OCI-LY1 (cell line): ENCODE measurements around the gene MYCBP2.

Experiments used
- H2AFZ ChIP-seq: fragments of 200-600 bp; sonication (generic), shearing (Covaris generic); 2 replicates; pipeline ENCODE4 v1.6.0; 2014; ENCODE audit warnings: antibody characterized with exemption, mild to moderate bottlenecking, low read length
- H3F3A ChIP-seq: fragments of 200-600 bp; sonication (generic), shearing (Covaris generic); 2 replicates; pipeline ENCODE4 v1.6.0; 2014; ENCODE audit warnings: mild to moderate bottlenecking, antibody characterized with exemption, low read length, moderate library complexity; ENCODE audit not compliant: insufficient read depth
- H3K27ac ChIP-seq: fragments of 200-600 bp; sonication (generic); 2 replicates; pipeline ENCODE4 v1.5.1; 2014; ENCODE audit warnings: low read length, mixed run types, mild to moderate bottlenecking, low read depth; ENCODE audit not compliant: poor library complexity, severe bottlenecking
- H3K27me3 ChIP-seq: fragments of 200-600 bp; sonication (generic); 2 replicates; pipeline ENCODE4 v1.6.0; 2014; ENCODE audit warnings: antibody characterized with exemption, mild to moderate bottlenecking, low read length, moderate library complexity; ENCODE audit not compliant: insufficient read depth
- H3K36me3 ChIP-seq: fragments of 200-600 bp; sonication (generic); 2 replicates; pipeline ENCODE4 v1.6.1; 2014; ENCODE audit warnings: mild to moderate bottlenecking, antibody characterized with exemption, low read length, moderate library complexity, mixed read lengths; ENCODE audit not compliant: insufficient read depth
- H3K4me1 ChIP-seq: fragments of 200-600 bp; sonication (generic); 2 replicates; pipeline ENCODE4 v1.5.1; 2014; ENCODE audit warnings: mild to moderate bottlenecking, low read length, moderate library complexity; ENCODE audit not compliant: insufficient read depth, severe bottlenecking
- H3K4me2 ChIP-seq: fragments of 200-600 bp; sonication (generic), shearing (Covaris generic); 2 replicates; pipeline ENCODE4 v1.6.1; 2014; ENCODE audit warnings: low read length
- H3K4me3 ChIP-seq: fragments of 200-600 bp; sonication (generic); 2 replicates; pipeline ENCODE4 v1.5.1; 2014; ENCODE audit warnings: low read length, low read depth, mild to moderate bottlenecking, mixed read lengths; ENCODE audit not compliant: poor library complexity, severe bottlenecking
- H3K79me2 ChIP-seq: fragments of 200-600 bp; shearing (Covaris generic); 2 replicates; pipeline ENCODE4 v1.6.1; 2016; ENCODE audit warnings: mixed run types, low read length, mixed read lengths; ENCODE audit not compliant: insufficient read depth
- H3K9ac ChIP-seq: fragments of 200-600 bp; sonication (generic), shearing (Covaris generic); 2 replicates; pipeline ENCODE4 v1.6.1; 2014; ENCODE audit warnings: mild to moderate bottlenecking, low read length, mixed read lengths
- H3K9me2 ChIP-seq: fragments of 200-600 bp; sonication (generic), shearing (Covaris generic); 2 replicates; pipeline ENCODE4 v1.6.1; 2014; ENCODE audit warnings: low read depth, mild to moderate bottlenecking, low read length, mixed read lengths
- H3K9me3 ChIP-seq: fragments of 200-600 bp; shearing (Covaris generic); 2 replicates; pipeline ENCODE4 v1.6.1; 2014; ENCODE audit warnings: low read length, mixed read lengths
- H4K20me1 ChIP-seq: fragments of 200-600 bp; sonication (generic), shearing (Covaris generic); 2 replicates; pipeline ENCODE4 v1.6.0; 2016; ENCODE audit warnings: mild to moderate bottlenecking, low read length; ENCODE audit not compliant: insufficient read depth
- CTCF ChIP-seq: fragments of 200-600 bp; sonication (generic), shearing (Covaris generic); IDR thresholded peaks from 2 replicates; pipeline ENCODE4 v1.5.1; 2017; ENCODE audit warnings: mild to moderate bottlenecking, antibody characterized with exemption, low read length, moderate library complexity, mixed read lengths
- EZH2 ChIP-seq: fragments of 200-600 bp; sonication (generic), shearing (Covaris generic); IDR thresholded peaks from 2 replicates; pipeline ENCODE4 v1.8.0; 2017; ENCODE audit warnings: borderline replicate concordance, mixed run types, mild to moderate bottlenecking, antibody characterized with exemption, low read length, moderate library complexity, mixed read lengths

MYCBP2 gene

GRCh38 chr13:77225946-77226345 is 100.9 kb downstream of the MYCBP2 start:
- H2AFZ ChIP-seq = no peak overlapping the region
- H3K9me2 ChIP-seq = no peaks in the 10 kb centered on the region
- no peak overlapping the region for H3K27ac ChIP-seq
- H3F3A ChIP-seq = no peaks in the 10 kb centered on the region; the same call in 1 of the 2 replicates
- no peak overlapping the region for H3K4me3 ChIP-seq
- H3K4me2 ChIP-seq = no peak overlapping the region
- H3K36me3 ChIP-seq = peaks cover 56% of the 10 kb centered on the region; the same call in 1 of the 2 replicates
- no peak overlapping the region for H3K9ac ChIP-seq
- H3K9me3 ChIP-seq = no peaks in the 10 kb centered on the region
- H3K27me3 ChIP-seq = no peaks in the 10 kb centered on the region
- TF ChIP-seq CTCF (no peak), EZH2 (no peak)
- no peaks in the 10 kb centered on the region for H4K20me1 ChIP-seq
- H3K79me2 ChIP-seq = no peaks in the 10 kb centered on the region
- H3K4me1 ChIP-seq = no peaks in the 10 kb centered on the region

GRCh38 chr13:77222909-77223308 is 104.0 kb downstream of the MYCBP2 start:
- Histone ChIP-seq H2AFZ (no peak overlapping the region), H3F3A (no peaks in the 10 kb centered on the region), H3K9me3 (no peaks in the 10 kb centered on the region), H3K4me1 (no peaks in the 10 kb centered on the region), H3K4me3 (no peak overlapping the region), H3K27ac (no peak overlapping the region), H3K9me2 (no peaks in the 10 kb centered on the region), H3K79me2 (no peaks in the 10 kb centered on the region), H3K9ac (no peak overlapping the region), H3K36me3 (peaks cover 67% of the 10 kb centered on the region; the same call in 1 of the 2 replicates), H3K4me2 (no peak overlapping the region), H3K27me3 (no peaks in the 10 kb centered on the region), H4K20me1 (no peaks in the 10 kb centered on the region)
- TF ChIP-seq CTCF (no peak), EZH2 (no peak)

- no peak for TF ChIP-seq EZH2
- no peak for TF ChIP-seq CTCF
- H3K4me1 ChIP-seq = no peaks in the 10 kb centered on the region
- no peak overlapping the region for H3K9ac ChIP-seq
- H3K9me2 ChIP-seq = no peaks in the 10 kb centered on the region
- no peaks in the 10 kb centered on the region for H3K27me3 ChIP-seq
- H2AFZ ChIP-seq = no peak overlapping the region
- H3K36me3 ChIP-seq = peaks cover 75% of the 10 kb centered on the region
- no peaks in the 10 kb centered on the region for H3K79me2 ChIP-seq
- no peak overlapping the region for H3K27ac ChIP-seq
- no peaks in the 10 kb centered on the region for H4K20me1 ChIP-seq
- no peaks in the 10 kb centered on the region for H3K9me3 ChIP-seq
- no peak overlapping the region for H3K4me2 ChIP-seq
- no peak overlapping the region for H3K4me3 ChIP-seq
- H3F3A ChIP-seq = no peaks in the 10 kb centered on the region
These were observed 104.7 kb downstream of the MYCBP2 start for GRCh38 chr13:77222000-77222690.
